ENCODE results near the gene HIC2.
"Not testable (repeated sequence)": the region's sequence is repeated elsewhere in the genome, so short reads cannot be mapped to it uniquely, and the experiment has no call there.

Gene HIC2

GRCh38 chr22:21497984-21498383 lies 80.8 kb downstream of the HIC2 start:
- not testable (repeated sequence) for DNase-seq

GRCh38 chr22:21498489-21498888 lies 81.3 kb downstream of the HIC2 start:
- not testable (repeated sequence) for DNase-seq

GRCh38 chr22:21499623-21500506 lies 82.7 kb downstream of the HIC2 start:
- DNase-seq: not testable (repeated sequence)

All from effector CD4-positive, alpha-beta T cell (primary cell).